ENCODE results near the gene ACBD3.

GRCh38 chr1:226202246-226202645 is 15.7 kb upstream of the ACBD3 start:
- TF ChIP-seq CTCF (IDR thresholded peaks at IDR 0.05; ENCODE audit: low read length) (no peak), EZH2 (optimal IDR thresholded peaks at IDR 0.05; ENCODE audit: low read depth, low read length) (no peak)
